K562 (cell line): ENCODE results near the gene FAM50A. TPM values are rescaled to one million over a fixed set of nuclear protein-coding genes. Genes with fewer than 3 reads are reported as not detected.

Experiments used
- FOXA3 ChIP-seq, 2 experiments: fragments of 450-650 bp in 1 of 2; sonication (generic) in 1 of 2; formaldehyde crosslinking; IDR thresholded peaks in 1 of 2; conservative IDR thresholded peaks in 1 of 2; 2 replicates each; pipeline versions ENCODE4 v1.4.0 to v1.8.0; 2020 to 2022; ENCODE audit warnings: mild to moderate bottlenecking in 2 of 2, missing genetic modification reagents in 1 of 2
- MCM3 ChIP-seq: fragments of 450-650 bp; IDR thresholded peaks from 2 replicates; pipeline ENCODE4 v1.6.1; 2016
- NCOR1 ChIP-seq: fragments of 450-650 bp; IDR thresholded peaks from 2 replicates; pipeline ENCODE4 v1.6.1; 2016; ENCODE audit warnings: mild to moderate bottlenecking, moderate library complexity
- NELFE ChIP-seq: IDR thresholded peaks from 2 replicates; pipeline ENCODE4 v1.6.1; 2011; ENCODE audit warnings: mild to moderate bottlenecking; ENCODE audit not compliant: insufficient read depth, insufficient read length
- NFIX ChIP-seq: fragments of 250-450 bp; sonication (Bioruptor Pico); IDR thresholded peaks from 2 replicates; pipeline ENCODE4 v1.4.0; 2020; ENCODE audit warnings: low read depth, mild to moderate bottlenecking, moderate library complexity
- NR4A1 ChIP-seq, 2 experiments: fragments of 250-450 bp in 1 of 2; fragments of 450-650 bp in 1 of 2; sonication (Bioruptor Pico) in 1 of 2; IDR thresholded peaks; 2 replicates each; pipeline versions ENCODE4 v1.4.0 to v1.6.1; 2016 to 2020; ENCODE audit warnings: mild to moderate bottlenecking in 2 of 2, missing compliant biosample characterization in 1 of 2, missing genetic modification characterization in 1 of 2, moderate library complexity in 1 of 2
- TEAD4 ChIP-seq, 2 experiments: sonication (generic) in 1 of 2; formaldehyde crosslinking in 1 of 2; IDR thresholded peaks; 2 replicates each; pipeline versions ENCODE4 v1.6.1 to v1.8.0; 2012 to 2022; ENCODE audit warnings: borderline replicate concordance in 1 of 2, inconsistent platforms in 1 of 2, low read length in 1 of 2, mild to moderate bottlenecking in 1 of 2, missing genetic modification reagents in 1 of 2
- ZBTB7A ChIP-seq: IDR thresholded peaks from 2 replicates; pipeline ENCODE4 v1.6.1; 2011; ENCODE audit warnings: low read depth, mild to moderate bottlenecking, low read length, moderate library complexity, borderline replicate concordance; ENCODE audit not compliant: control insufficient read depth
- ZNF239 ChIP-seq: fragments of 250-450 bp; sonication (Bioruptor Pico); IDR thresholded peaks from 2 replicates; pipeline ENCODE4 v1.4.0; 2020; ENCODE audit warnings: mild to moderate bottlenecking
- ZNF583 ChIP-seq: fragments of 250-450 bp; sonication (Bioruptor Pico); IDR thresholded peaks from 2 replicates; pipeline ENCODE4 v1.4.0; 2020
- polyA plus RNA-seq, 8 experiments: library from polyadenylated mRNA; depleted of rRNA in 4 of 8; stranded (reverse) in 5 of 8; unstranded in 3 of 8; fragments of >200 nt; fragmentation: Nextera tagmentation in 2 of 8; fragmentation: Illumina TruSeq in 1 of 8; extraction: Ambion mirVana in 2 of 8; extraction: Trizol in 1 of 8; gene quantifications; 2 replicates each; pipeline versions ENCODE4 v1.2.1 to v1.2.3, GENCODE V29; 2011 to 2014; ENCODE audit warnings: inconsistent platforms in 1 of 8, missing spikeins in 1 of 8
- total RNA-seq, 7 experiments: library from RNA; depleted of rRNA in 6 of 7; stranded (reverse); fragments of >200 nt in 6 of 7; fragmentation: Illumina TruSeq in 2 of 7; extraction: Trizol in 2 of 7; gene quantifications; 2 replicates each; pipeline versions ENCODE4 v1.2.1 to v1.2.3, GENCODE V29; 2011 to 2021; ENCODE audit warnings: low replicate concordance in 1 of 7
- TF ChIP-seq, protein P1 (sequence below): fragments of 450-650 bp; IDR thresholded peaks from 2 replicates; pipeline ENCODE4 v1.6.1; 2014; ENCODE audit warnings: low read depth, mild to moderate bottlenecking, moderate library complexity, borderline replicate concordance
- TF ChIP-seq, protein P2 (sequence below): sonication (generic); formaldehyde crosslinking; IDR thresholded peaks from 2 replicates; pipeline ENCODE4 v1.8.1; 2023; ENCODE audit warnings: mild to moderate bottlenecking, missing genetic modification reagents, moderate library complexity
- TF ChIP-seq, protein P3 (sequence below): fragments of 450-650 bp; IDR thresholded peaks from 2 replicates; pipeline ENCODE4 v1.6.1; 2018; ENCODE audit not compliant: partially characterized antibody
- TF ChIP-seq, protein P4 (sequence below), 3 experiments: fragments of 200-800 bp in 1 of 3; sonication (Bioruptor generic) in 1 of 3; sonication (generic) in 1 of 3; formaldehyde crosslinking in 1 of 3; IDR thresholded peaks; 2 replicates each; pipeline versions ENCODE4 v1.6.1 to v1.8.0; 2016 to 2022; ENCODE audit warnings: mild to moderate bottlenecking in 2 of 3, missing compliant biosample characterization in 2 of 3, missing genetic modification characterization in 2 of 3, missing genetic modification reagents in 1 of 3

Gene FAM50A
- total and polyA plus RNA-seq, 9 of the 15 experiments (the other 6 are each of a cell fraction or from before 2014, with no cell fraction given) = 4.4 to 114 (median 67.3) TPM

DNA sequence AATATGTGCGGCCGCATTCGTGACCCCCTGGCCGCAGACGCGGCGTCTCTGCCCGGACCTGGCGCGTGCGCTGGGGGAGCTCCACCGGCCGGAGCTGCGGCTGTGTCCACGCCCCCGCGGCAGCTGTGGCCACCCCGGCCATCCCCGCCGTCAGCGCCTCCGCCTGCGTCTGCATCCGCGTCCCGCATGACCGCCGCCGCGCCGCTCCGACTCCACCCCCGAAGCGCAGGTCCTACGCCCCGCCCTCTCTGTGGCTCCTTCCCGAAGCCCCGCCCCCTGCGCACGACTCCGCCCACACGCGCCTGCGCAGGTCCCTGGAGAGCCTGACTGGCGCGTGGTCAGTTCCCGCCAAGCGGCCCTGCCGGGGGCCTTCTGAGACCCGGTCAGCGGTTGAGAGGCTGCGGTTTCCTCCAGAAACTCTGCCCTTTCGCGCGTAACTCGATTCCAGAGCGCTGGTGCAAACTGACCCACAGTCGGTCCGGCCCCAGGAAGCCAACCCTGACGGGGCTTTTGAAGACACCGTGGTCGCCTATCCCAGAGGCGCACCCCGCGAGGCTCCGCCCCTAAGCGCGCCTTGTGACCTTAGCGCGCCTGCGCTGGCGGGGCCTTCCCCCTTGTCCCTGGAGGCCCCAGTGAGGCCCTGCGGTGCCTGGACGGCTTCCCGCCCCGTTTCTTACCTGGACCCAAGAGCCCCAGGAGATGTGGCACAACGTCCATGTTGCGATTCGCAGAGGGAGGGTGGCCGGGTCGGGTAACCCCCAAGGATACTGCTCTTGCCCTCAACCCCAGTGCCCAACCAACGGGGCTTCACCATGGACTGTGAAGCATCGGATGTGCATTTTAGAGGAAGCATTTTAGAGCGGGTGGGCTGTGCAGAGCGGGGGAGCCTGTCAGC lies 35.0 kb downstream of the FAM50A start, which contains the start of gene LAGE3 (continued):
- TF ChIP-seq, protein P1, sequence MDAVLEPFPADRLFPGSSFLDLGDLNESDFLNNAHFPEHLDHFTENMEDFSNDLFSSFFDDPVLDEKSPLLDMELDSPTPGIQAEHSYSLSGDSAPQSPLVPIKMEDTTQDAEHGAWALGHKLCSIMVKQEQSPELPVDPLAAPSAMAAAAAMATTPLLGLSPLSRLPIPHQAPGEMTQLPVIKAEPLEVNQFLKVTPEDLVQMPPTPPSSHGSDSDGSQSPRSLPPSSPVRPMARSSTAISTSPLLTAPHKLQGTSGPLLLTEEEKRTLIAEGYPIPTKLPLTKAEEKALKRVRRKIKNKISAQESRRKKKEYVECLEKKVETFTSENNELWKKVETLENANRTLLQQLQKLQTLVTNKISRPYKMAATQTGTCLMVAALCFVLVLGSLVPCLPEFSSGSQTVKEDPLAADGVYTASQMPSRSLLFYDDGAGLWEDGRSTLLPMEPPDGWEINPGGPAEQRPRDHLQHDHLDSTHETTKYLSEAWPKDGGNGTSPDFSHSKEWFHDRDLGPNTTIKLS = peak; percentile 65; the same call in 1 of the 2 replicates
- peak; percentile 37; the same call in 1 of the 2 replicates for TF ChIP-seq ZBTB7A
- TF ChIP-seq, protein P2, sequence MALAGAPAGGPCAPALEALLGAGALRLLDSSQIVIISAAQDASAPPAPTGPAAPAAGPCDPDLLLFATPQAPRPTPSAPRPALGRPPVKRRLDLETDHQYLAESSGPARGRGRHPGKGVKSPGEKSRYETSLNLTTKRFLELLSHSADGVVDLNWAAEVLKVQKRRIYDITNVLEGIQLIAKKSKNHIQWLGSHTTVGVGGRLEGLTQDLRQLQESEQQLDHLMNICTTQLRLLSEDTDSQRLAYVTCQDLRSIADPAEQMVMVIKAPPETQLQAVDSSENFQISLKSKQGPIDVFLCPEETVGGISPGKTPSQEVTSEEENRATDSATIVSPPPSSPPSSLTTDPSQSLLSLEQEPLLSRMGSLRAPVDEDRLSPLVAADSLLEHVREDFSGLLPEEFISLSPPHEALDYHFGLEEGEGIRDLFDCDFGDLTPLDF (CRISPR knock-in tag) = peak; percentile 99
- TF ChIP-seq ZNF583 = no peak
- TF ChIP-seq NR4A1 (CRISPR knock-in tag; IDR thresholded peaks at IDR 0.05) = no peak
- peak; percentile 38; the same call in 1 of the 2 replicates for TF ChIP-seq NR4A1 (tag; IDR thresholded peaks at IDR 0.05)
- TF ChIP-seq NCOR1 = peak; percentile 51
- no peak for TF ChIP-seq NELFE
- TF ChIP-seq MCM3 = no peak
- no peak for TF ChIP-seq NFIX (CRISPR knock-in tag)
- no peak for TF ChIP-seq FOXA3 (CRISPR knock-in tag; conservative IDR thresholded peaks at IDR 0.05 in 1 of 2, IDR thresholded peaks at IDR 0.05 in 1 of 2)
- TF ChIP-seq, protein P3, sequence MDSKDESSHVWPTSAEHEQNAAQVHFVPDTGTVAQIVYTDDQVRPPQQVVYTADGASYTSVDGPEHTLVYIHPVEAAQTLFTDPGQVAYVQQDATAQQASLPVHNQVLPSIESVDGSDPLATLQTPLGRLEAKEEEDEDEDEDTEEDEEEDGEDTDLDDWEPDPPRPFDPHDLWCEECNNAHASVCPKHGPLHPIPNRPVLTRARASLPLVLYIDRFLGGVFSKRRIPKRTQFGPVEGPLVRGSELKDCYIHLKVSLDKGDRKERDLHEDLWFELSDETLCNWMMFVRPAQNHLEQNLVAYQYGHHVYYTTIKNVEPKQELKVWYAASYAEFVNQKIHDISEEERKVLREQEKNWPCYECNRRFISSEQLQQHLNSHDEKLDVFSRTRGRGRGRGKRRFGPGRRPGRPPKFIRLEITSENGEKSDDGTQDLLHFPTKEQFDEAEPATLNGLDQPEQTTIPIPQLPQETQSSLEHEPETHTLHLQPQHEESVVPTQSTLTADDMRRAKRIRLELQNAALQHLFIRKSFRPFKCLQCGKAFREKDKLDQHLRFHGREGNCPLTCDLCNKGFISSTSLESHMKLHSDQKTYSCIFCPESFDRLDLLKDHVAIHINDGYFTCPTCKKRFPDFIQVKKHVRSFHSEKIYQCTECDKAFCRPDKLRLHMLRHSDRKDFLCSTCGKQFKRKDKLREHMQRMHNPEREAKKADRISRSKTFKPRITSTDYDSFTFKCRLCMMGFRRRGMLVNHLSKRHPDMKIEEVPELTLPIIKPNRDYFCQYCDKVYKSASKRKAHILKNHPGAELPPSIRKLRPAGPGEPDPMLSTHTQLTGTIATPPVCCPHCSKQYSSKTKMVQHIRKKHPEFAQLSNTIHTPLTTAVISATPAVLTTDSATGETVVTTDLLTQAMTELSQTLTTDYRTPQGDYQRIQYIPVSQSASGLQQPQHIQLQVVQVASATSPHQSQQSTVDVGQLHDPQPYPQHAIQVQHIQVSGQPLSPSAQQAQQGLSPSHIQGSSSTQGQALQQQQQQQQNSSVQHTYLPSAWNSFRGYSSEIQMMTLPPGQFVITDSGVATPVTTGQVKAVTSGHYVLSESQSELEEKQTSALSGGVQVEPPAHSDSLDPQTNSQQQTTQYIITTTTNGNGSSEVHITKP = peak; percentile 6
- TF ChIP-seq, protein P4, sequence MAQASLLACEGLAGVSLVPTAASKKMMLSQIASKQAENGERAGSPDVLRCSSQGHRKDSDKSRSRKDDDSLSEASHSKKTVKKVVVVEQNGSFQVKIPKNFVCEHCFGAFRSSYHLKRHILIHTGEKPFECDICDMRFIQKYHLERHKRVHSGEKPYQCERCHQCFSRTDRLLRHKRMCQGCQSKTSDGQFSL (CRISPR knock-in tag; IDR thresholded peaks at IDR 0.05) = no peak
- TF ChIP-seq, protein P4 (tag; IDR thresholded peaks at IDR 0.05) = no peak
- TF ChIP-seq ZNF239 (CRISPR knock-in tag) = no peak
- no peak for TF ChIP-seq TEAD4 (IDR thresholded peaks at IDR 0.05; ENCODE audit: low read length)
- no peak for TF ChIP-seq TEAD4 (CRISPR knock-in tag; IDR thresholded peaks at IDR 0.05; ENCODE audit: borderline replicate concordance)
